Neural cell (in vitro differentiated cells): ENCODE measurements around the gene ATP13A2.

Experiments used
- CTCF ChIP-seq: fragments of 450-650 bp; IDR thresholded peaks from 2 replicates; pipeline ENCODE4 v1.5.1; 2014; ENCODE audit warnings: antibody characterized with exemption, mild to moderate bottlenecking, moderate library complexity; ENCODE audit not compliant: poor library complexity, severe bottlenecking
- EZH2 ChIP-seq: fragments of 200-600, 300-800 bp; shearing (Covaris generic), sonication (generic); IDR thresholded peaks from 2 replicates; pipeline ENCODE4 v1.6.1; 2014; ENCODE audit warnings: antibody characterized with exemption, low read length, borderline replicate concordance, mild to moderate bottlenecking; ENCODE audit not compliant: insufficient read depth, poor library complexity, severe bottlenecking
- POLR2AphosphoS5 ChIP-seq: IDR thresholded peaks from 2 replicates; pipeline ENCODE4 v1.6.1; 2012
- REST ChIP-seq: IDR thresholded peaks from 2 replicates; pipeline ENCODE4 v1.6.1; 2012; ENCODE audit warnings: borderline replicate concordance

GRCh38 chr1:17021896-17022295, 10.2 kb upstream of the ATP13A2 start:
- TF ChIP-seq POLR2AphosphoS5 (no peak), CTCF (no peak), REST (no peak), EZH2 (no peak)
